AG04450 (cell line): ENCODE data around the gene PEX26. TPM values are rescaled to one million over a fixed set of nuclear protein-coding genes. Genes with fewer than 3 reads are reported as not detected.

Experiments
- CTCF ChIA-PET: fragments of 300-600, 350-600 bp; formaldehyde crosslinking; extraction: SDS; loops from one replicate; lab custom pipeline; 2022; ENCODE audit warnings: antibody characterized with exemption, inconsistent platforms; lab: Charles Lee
- POLR2A ChIA-PET: fragments of 350-600 bp; formaldehyde crosslinking; extraction: SDS; loops from one replicate; lab custom pipeline; 2021; ENCODE audit warnings: antibody characterized with exemption, inconsistent platforms; lab: Yijun Ruan, JAX
- DNase-seq: peaks from one replicate; pipeline ENCODE4 v3.0.0-alpha.2; 2011; ENCODE audit warnings: low read depth, low spot score
- H3K27ac ChIP-seq: one replicate; pipeline ENCODE4 v1.5.1; 2012; ENCODE audit warnings: low read depth, low read length, control low read depth
- H3K27me3 ChIP-seq: one replicate; pipeline ENCODE4 v1.6.0; 2012; ENCODE audit warnings: low read length; ENCODE audit not compliant: control insufficient read depth, insufficient read depth
- H3K4me3 ChIP-seq: 2 replicates; pipeline ENCODE4 v1.5.1; 2011; ENCODE audit warnings: mild to moderate bottlenecking, low read depth, low read length, control low read depth
- H3K9me3 ChIP-seq: 2 replicates; pipeline ENCODE4 v1.5.1; 2012; ENCODE audit warnings: low read length; ENCODE audit not compliant: control insufficient read depth, insufficient read depth
- CTCF ChIP-seq: IDR thresholded peaks from 2 replicates; pipeline ENCODE4 v1.5.1; 2011; ENCODE audit warnings: low read depth, low read length, control low read depth, inconsistent platforms
- polyA minus RNA-seq: library from RNA; depleted of rRNA, polyadenylated mRNA; stranded (reverse); fragments of >200 nt; gene quantifications from 2 replicates; pipeline ENCODE4 v1.2.3, GENCODE V29; 2011; rRNA and poly(A)+ RNA removed
- polyA plus RNA-seq: library from polyadenylated mRNA; depleted of rRNA; stranded (reverse); fragments of >200 nt; gene quantifications from 2 replicates; pipeline ENCODE4 v1.2.3, GENCODE V29; 2011; rRNA removed

The PEX26 gene
- 20.8 and 24.8 TPM in 2 replicates for polyA plus RNA-seq
- 27.3 and 35.8 TPM in 2 replicates for polyA minus RNA-seq

GRCh38 chr22:18077639-18078328, at the start of gene PEX26:
Gene PEX26 (plus strand): TSS chr22:18077990. CDS start chr22:18078377, 387 bp downstream.
- Histone ChIP-seq H3K4me3 (peak within 1 kb of the TSS; percentile 100), H3K27ac (peak within 1 kb of the TSS; percentile 57), H3K27me3 (no peaks in the 10 kb centered on the region), H3K9me3 (no peaks in the 10 kb centered on the region; the same call in 1 of the 2 replicates)
- no peak for TF ChIP-seq CTCF
- ChIA-PET CTCF (interaction anchor here (0.6 to 8.8 kb wide), 10 partner anchors 76 to 519 kb away, joined by 3 to 226 read pairs (median 6); no protein-coding TSS in a partner anchor), POLR2A (interaction anchor here (0.6 to 1.3 kb wide), 6 partner anchors 11 to 113 kb away, joined by 3 to 6 read pairs (median 3); no protein-coding TSS in a partner anchor)
- DNase-seq, result peak; percentile 86

- CTCF ChIA-PET, result interaction anchor here (0.6 to 1.0 kb wide), 2 partner anchors 48 to 222 kb away, joined by 4 to 6 read pairs; no protein-coding TSS in a partner anchor
- Histone ChIP-seq H3K9me3 (no peaks in the 10 kb centered on the region), H3K27ac (no peak overlapping the region), H3K4me3 (no peak overlapping the region), H3K27me3 (no peaks in the 10 kb centered on the region)
- POLR2A ChIA-PET, result interaction anchor here (0.6 kb wide), 1 partner anchor 9 kb away, joined by 6 read pairs; no protein-coding TSS in a partner anchor
- no peak for TF ChIP-seq CTCF
- no peak for DNase-seq
Measured at GRCh38 chr22:18028817-18029527, 48.8 kb upstream of the PEX26 start.

GRCh38 chr22:18029686-18030267, 48.0 kb upstream of the PEX26 start:
- ChIA-PET CTCF (interaction anchor here (1.5 kb wide), 1 partner anchor 47 kb away, joined by 4 read pairs; no protein-coding TSS in a partner anchor), POLR2A (no interaction called here)
- Histone ChIP-seq H3K27ac (no peak overlapping the region), H3K4me3 (no peak overlapping the region), H3K27me3 (no peaks in the 10 kb centered on the region), H3K9me3 (no peaks in the 10 kb centered on the region)
- TF ChIP-seq CTCF, result no peak
- DNase-seq, result no peak

GRCh38 chr22:18031695-18032454, 45.9 kb upstream of the PEX26 start:
- Histone ChIP-seq H3K4me3 (no peak overlapping the region), H3K27ac (peak overlapping the region; percentile 88), H3K9me3 (no peaks in the 10 kb centered on the region), H3K27me3 (no peaks in the 10 kb centered on the region)
- TF ChIP-seq CTCF, result no peak
- ChIA-PET POLR2A (interaction anchor here (0.7 to 1.4 kb wide), 7 partner anchors 9 to 113 kb away, joined by 3 to 6 read pairs (median 5); partner anchors contain the start of gene PEX26), CTCF (interaction anchor here (1.1 kb wide), 1 partner anchor 44 kb away, joined by 12 read pairs; no protein-coding TSS in a partner anchor)
- peak; percentile 86 for DNase-seq
